Motor neuron (in vitro differentiated cells): ENCODE results near the gene XPO4. TPM values are rescaled to one million over a fixed set of nuclear protein-coding genes. Genes with fewer than 3 reads are reported as not detected.

Source experiments
- ATAC-seq, 8 experiments: fragments of 200-7000 bp; cut with Tn5 transposase; replicated peaks in 6 of 8; 2 replicates each; pipeline ENCODE4 v1.8.0; 2021; ENCODE audit warnings: mild to moderate bottlenecking in 8 of 8, moderate library complexity in 8 of 8
- H3K27ac ChIP-seq, 2 donors: fragments of 250-450 bp; sonication (Bioruptor Pico); 2 replicates each; pipeline ENCODE4 v1.9.0; 2021; ENCODE audit warnings: antibody characterized with exemption in 2 of 2, mild to moderate bottlenecking in 2 of 2, moderate library complexity in 1 of 2
- H3K4me1 ChIP-seq, 2 donors: fragments of 250-450 bp; sonication (Bioruptor Pico); replicated peaks in 1 of 2; 2 replicates each; pipeline ENCODE4 v1.6.1; 2021; ENCODE audit warnings: antibody characterized with exemption in 2 of 2, mild to moderate bottlenecking in 2 of 2, moderate library complexity in 1 of 2
- H3K4me3 ChIP-seq, 5 donors: fragments of 250-450 bp; sonication (Bioruptor Pico); 2 replicates each; pipeline ENCODE4 v1.9.0; 2021; ENCODE audit warnings: antibody characterized with exemption in 5 of 5, mild to moderate bottlenecking in 5 of 5, moderate library complexity in 4 of 5
- WGBS, 10 experiments: fragments of 450-650 bp; shearing (Covaris generic); methylation state at CpG; one replicate each; pipeline ENCODE4 v1.0.0; 2022; 5-methylcytosine and 5-hydroxymethylcytosine counted together
- in situ Hi-C, 9 experiments: fragments of 400-800 bp; cut with MboI; loops; one replicate each; pipeline ENCODE4 v1.15.0; 2021; ENCODE audit warnings: low sequenced_read_pairs in 9 of 9, low pct_unique_long_range_greater_than_20kb in 2 of 9; ENCODE audit not compliant: unreplicated experiment in 9 of 9
- total RNA-seq, 8 experiments: library from RNA; unstranded; fragments of 300-600 nt; gene quantifications; 2 replicates each; pipeline versions ENCODE4 v1.2.3 to v1.2.4, GENCODE V29; 2022

The XPO4 gene
- total RNA-seq, 8 experiments from 2014 or later = 11.4 to 32.2 (median 15.3) TPM

DNA sequence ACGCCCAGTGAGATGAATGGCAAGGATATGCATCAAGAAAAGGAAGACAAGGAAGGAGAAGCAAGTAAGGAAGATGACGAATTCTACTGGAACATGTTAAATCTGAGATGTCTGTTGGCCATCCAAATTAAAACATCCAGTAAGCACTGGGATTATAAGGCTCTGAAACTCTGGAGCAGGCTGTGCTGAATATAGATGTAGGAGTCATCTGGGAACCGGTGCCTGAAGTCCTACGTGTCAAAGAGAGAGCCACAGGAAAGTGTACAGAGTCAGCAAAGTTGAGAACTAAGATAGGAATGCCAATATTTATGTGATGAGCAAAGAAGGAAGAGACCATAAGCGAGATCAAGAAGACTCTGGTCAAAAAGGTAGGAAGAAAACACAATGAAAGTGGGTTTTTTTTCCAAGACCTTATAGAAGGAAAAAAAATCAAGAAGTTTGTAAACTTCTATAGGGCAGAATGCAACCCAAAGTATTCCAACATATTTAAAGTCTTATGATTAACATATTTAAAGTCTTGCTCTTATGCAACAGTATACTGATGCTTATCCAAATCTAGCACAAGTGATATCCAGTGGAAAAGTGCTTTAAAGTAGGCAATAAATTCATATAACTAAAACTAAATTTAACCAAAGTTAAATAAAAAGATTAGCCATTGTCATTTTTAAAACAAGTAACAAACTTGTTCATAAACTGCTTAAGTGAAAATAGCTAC lies 77.6 kb downstream of the XPO4 start:
- no peaks in the 10 kb centered on the region for H3K4me1 ChIP-seq
- WGBS, 10 experiments = 31 to 100% (median 84%) methylated on average over 2 to 5 of the region's 5 CpGs; no CpG with 5 or more reads in 2 of the 10 experiments
- peak in 3 of 8 experiments; percentile 50 to 74 (median 73) for ATAC-seq
- no peak overlapping the region for H3K27ac ChIP-seq
- in situ Hi-C loops = loop anchor here in 1 of 9 experiments (25.0 kb wide), 1 partner anchor 113 kb away; the partner anchor contains the start of gene IL17D
- H3K4me3 ChIP-seq = no peak overlapping the region

DNA sequence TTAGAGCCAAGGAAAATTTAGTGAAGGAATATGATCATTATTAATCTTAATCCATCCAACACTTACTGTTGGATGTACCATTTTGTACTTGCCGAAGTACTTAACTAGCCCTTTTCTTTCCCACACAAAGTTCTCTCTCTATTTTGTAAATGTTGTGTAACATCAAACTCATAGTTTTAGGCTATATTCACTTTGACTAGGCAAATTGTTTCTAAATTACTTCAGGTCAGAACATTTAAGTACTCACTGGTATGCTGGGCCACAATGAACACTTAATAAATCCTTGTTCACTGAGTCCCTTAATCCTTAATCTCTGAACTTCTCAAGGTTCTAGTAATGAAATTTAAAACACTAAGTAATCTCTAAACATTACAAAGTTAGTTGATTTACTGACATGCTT lies 79.5 kb downstream of the XPO4 start:
- in situ Hi-C loops = no loop called here
- ATAC-seq = no peak
- H3K4me1 ChIP-seq = no peaks in the 10 kb centered on the region
- no peak overlapping the region for H3K27ac ChIP-seq
- 100% methylated on average over 1 of the region's 1 CpG; no CpG with 5 or more reads in 2 of the 10 experiments for WGBS, 10 experiments
- no peak overlapping the region for H3K4me3 ChIP-seq

DNA sequence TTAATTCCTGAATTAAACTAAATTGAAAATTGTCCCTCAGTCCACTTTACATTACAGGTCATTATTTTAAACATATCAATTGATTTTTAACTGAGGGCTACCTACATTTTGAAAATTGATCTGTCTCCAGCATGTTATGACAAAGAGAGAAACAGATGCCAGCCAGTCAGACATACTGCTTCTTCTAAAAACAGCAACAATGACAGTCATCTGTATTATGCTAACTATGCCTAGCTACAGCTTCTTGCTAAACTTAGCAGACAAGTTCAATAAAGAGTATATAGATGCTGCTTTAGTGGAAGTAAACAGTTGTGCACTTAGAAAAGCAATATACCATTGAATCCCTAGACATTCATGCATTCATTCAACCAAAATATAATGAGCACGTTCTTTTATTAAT lies 80.1 kb downstream of the XPO4 start:
- 40 to 100% (median 100%) methylated on average over 1 of the region's 1 CpG; no CpG with 5 or more reads in 2 of the 10 experiments for WGBS, 10 experiments
- no peak for ATAC-seq
- H3K4me1 ChIP-seq = no peaks in the 10 kb centered on the region
- no peak overlapping the region for H3K4me3 ChIP-seq
- H3K27ac ChIP-seq = no peak overlapping the region
- in situ Hi-C loops = no loop called here

DNA sequence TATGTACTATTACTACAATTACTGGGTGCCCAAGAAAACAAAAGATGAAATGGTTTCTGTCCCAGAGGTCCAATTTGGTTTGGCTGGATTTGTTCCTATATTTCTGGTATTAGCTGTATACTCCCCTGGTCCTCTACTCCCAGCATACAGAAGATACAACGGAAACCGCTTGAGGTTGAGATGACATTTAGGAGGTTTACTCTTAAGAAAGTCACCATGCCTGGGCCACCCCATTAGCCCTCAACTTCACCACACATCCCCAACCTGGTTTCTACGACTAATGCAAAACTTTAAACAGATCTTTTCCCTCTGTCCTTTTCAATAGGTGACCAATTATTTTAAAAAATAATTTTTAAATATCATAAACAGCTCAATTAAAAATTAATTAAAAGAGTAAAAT lies 82.8 kb downstream of the XPO4 start:
- H3K27ac ChIP-seq = no peak overlapping the region
- 94 to 100% (median 100%) methylated on average over 1 to 3 of the region's 3 CpGs for WGBS, 10 experiments
- no peak for ATAC-seq
- in situ Hi-C loops = no loop called here
- H3K4me3 ChIP-seq = no peak overlapping the region
- no peaks in the 10 kb centered on the region for H3K4me1 ChIP-seq

DNA sequence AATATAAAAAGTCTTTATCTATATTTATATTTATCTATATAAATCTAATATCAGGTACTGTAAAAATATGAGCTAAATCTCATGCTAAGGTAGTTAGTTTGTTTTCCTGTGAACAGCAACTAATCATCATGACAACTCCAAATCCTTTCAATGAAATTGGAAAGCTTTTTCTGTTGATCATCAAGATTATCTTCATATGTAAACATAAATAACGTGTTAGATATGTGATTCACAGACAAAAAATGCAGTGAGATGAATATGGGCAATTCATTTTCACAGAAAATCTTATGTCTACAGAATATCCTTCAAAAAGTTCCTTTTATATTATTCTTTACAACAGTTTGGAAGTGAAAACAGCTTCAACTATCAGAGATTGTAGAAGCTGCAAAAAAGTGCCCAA lies 87.1 kb downstream of the XPO4 start:
- ATAC-seq = no peak
- Histone ChIP-seq H3K27ac (no peak overlapping the region), H3K4me3 (no peak overlapping the region), H3K4me1 (no peaks in the 10 kb centered on the region)
- 0 to 100% (median 56%) methylated on average over 1 of the region's 1 CpG; no CpG with 5 or more reads in 2 of the 10 experiments for WGBS, 10 experiments
- in situ Hi-C loops = no loop called here

DNA sequence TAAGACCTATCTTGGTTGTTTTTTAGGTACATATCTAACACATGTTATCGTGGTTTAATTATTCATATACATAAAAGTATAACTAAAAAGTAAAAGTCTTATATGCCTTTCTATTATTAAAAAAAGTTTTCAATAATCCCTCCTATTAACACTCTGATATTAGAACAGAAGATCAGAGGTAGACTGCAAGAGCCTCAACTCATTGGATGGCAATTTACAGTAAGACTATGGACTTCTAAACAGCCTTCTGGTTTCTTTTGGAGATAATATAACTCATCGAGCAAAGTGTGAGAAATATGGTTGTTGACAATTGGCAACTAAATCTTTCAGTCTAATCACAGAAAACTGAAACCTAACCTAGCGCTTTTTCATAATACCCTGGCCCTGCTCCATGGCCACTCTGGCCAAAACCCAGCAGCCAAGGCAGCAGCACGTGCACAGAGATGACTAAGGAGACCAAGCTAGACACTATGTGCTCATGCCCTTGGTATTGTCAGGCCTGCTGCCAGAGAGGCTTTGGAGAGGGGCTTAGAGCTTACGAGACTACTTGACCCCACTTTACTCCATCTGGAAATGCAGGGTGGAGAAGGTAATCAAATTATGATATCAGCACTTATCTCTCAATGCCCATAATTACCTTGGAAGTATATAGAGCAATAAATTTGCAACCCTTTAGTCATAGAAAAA lies 88.2 kb downstream of the XPO4 start:
- no peak overlapping the region for H3K4me3 ChIP-seq
- H3K27ac ChIP-seq = no peak overlapping the region
- 0 to 100% (median 75%) methylated on average over 1 to 4 of the region's 5 CpGs for WGBS, 10 experiments
- no peaks in the 10 kb centered on the region for H3K4me1 ChIP-seq
- in situ Hi-C loops = no loop called here
- peak in 5 of 8 experiments; percentile 22 to 90 (median 74) for ATAC-seq

DNA sequence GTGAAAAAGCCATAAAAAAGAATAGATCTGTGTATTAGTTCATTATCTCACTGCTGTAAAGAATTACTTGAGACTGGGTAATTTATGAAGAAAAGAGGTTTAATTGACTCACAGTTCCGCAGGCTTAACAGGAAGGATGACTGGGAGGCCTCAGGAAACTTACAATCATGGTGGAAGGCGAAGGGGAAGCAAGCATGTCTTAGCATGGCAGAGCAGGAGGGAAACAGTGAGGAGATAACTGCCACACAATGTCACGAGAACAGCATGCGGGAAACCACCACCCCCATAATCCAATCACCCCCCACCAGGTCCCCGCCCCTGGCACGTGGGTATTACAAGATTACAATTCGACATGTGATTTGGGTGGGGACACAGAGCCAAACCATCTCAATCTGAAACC lies 89.7 kb downstream of the XPO4 start:
- Histone ChIP-seq H3K4me1 (no peaks in the 10 kb centered on the region), H3K27ac (no peak overlapping the region), H3K4me3 (no peak overlapping the region)
- no peak for ATAC-seq
- 20 to 100% (median 94%) methylated on average over 1 to 6 of the region's 7 CpGs; no CpG with 5 or more reads in 1 of the 10 experiments for WGBS, 10 experiments
- in situ Hi-C loops = no loop called here

DNA sequence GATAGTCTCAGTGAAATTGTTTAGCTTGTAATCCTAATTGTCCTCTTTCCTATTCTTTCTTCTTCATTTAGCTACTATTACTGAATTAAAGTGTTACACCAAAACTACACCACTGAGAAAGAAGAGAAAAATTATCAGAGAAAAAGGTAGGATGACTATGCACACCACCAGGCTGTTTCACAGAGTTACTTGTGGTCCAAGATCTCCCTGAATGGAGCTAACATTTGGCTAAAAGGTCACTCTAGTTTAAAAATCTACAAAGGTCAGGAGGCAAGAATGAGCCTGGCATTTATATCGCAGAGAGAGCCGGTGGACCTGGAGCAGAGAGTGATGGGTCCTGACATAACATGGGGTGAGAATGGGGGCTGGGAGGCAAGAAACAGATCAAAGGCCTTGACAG lies 91.7 kb downstream of the XPO4 start:
- in situ Hi-C loops = no loop called here
- WGBS, 10 experiments = 63 to 100% (median 97%) methylated on average over 1 to 2 of the region's 2 CpGs; no CpG with 5 or more reads in 4 of the 10 experiments
- no peak overlapping the region for H3K4me3 ChIP-seq
- no peak overlapping the region for H3K27ac ChIP-seq
- H3K4me1 ChIP-seq = no peaks in the 10 kb centered on the region
- no peak for ATAC-seq

DNA sequence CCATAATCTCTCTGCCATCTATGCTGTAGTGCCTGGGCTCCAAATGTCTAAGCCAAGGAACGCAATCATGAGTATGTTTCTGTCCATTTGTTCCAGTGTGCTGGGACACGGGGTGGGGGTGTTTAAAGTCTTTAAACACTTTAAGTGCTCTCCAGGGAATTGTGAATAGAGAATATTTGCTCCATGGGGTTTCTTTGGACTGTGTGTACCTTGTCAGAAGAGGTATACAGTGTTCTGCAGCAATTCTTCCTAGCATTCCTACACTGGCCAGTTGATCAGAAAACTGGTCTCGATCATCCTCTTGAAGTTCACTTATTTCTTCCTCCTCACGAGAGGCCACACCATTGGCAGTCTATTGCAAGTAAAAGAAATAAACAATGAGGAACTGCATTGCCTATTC lies 93.7 kb downstream of the XPO4 start:
- ATAC-seq = no peak
- in situ Hi-C loops = no loop called here
- Histone ChIP-seq H3K4me1 (no peaks in the 10 kb centered on the region), H3K27ac (no peak overlapping the region), H3K4me3 (no peak overlapping the region)
- WGBS, 10 experiments = 90 to 100% (median 97%) methylated on average over 1 to 4 of the region's 4 CpGs; no CpG with 5 or more reads in 1 of the 10 experiments

DNA sequence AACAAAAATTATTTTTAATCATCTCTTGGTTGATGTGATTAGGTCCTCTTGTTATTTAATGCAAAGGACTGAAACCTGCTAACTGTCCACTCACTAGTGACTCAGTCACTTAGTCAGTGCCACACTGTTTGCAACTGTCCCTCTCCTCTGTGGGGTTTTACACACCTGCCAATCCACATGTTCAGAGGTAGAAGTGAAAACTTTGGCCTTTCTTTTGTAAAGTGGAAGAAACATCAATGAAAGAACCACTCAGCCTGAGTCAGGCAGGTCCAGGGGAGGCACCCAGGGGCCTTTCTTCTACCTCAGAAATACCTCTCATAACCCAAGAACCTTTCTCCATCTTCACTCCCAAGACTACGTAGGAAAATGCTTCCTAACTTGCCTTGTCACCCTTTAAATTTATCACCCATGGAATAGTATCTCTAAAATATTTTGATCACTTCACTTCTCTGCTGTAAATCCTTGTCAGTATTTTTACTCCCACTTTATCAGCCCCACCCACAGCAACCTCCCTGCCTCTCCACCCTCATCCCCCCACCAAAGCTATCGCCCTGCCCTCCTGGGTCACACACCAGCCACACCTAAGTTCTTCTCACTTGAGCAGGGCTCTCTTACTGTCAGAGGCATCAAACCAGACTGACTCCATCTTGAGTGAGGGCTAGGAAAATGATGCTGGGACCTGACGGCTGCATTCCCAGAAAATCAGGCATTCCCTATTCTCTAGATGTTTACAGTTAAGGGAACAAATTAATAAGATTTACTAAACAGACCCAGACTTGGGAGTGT lies 99.2 kb downstream of the XPO4 start:
- in situ Hi-C loops = no loop called here
- Histone ChIP-seq H3K27ac (no peak overlapping the region), H3K4me1 (no peaks in the 10 kb centered on the region), H3K4me3 (no peak overlapping the region)
- ATAC-seq = peak in 2 of 8 experiments; percentile 38 to 88
- 100% methylated on average over 1 of the region's 3 CpGs; no CpG with 5 or more reads in 6 of the 10 experiments for WGBS, 10 experiments

DNA sequence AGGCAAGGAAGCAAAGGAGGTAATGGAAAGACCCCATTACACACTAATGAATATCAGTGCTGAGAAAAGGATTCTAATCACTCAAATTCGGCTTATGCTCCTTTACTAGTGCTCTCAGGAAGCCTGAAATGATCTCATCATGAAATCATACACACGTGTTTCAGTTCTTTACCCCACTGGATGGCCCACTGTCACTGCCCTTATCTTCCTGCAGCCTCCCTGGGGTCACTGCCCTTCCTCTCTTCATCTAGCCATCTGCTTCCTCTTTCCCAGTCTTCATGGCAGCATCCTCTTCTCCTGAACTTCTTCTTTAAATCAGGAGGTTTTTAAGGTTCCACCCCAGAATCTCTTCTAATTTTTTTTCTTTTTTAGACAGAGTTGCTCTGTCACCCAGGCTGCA lies 100.8 kb downstream of the XPO4 start:
- WGBS, 10 experiments = 42 to 100% (median 84%) methylated on average over 2 of the region's 2 CpGs; no CpG with 5 or more reads in 5 of the 10 experiments
- ATAC-seq = no peak
- no peak overlapping the region for H3K4me3 ChIP-seq
- no peaks in the 10 kb centered on the region for H3K4me1 ChIP-seq
- in situ Hi-C loops = no loop called here
- H3K27ac ChIP-seq = no peak overlapping the region

DNA sequence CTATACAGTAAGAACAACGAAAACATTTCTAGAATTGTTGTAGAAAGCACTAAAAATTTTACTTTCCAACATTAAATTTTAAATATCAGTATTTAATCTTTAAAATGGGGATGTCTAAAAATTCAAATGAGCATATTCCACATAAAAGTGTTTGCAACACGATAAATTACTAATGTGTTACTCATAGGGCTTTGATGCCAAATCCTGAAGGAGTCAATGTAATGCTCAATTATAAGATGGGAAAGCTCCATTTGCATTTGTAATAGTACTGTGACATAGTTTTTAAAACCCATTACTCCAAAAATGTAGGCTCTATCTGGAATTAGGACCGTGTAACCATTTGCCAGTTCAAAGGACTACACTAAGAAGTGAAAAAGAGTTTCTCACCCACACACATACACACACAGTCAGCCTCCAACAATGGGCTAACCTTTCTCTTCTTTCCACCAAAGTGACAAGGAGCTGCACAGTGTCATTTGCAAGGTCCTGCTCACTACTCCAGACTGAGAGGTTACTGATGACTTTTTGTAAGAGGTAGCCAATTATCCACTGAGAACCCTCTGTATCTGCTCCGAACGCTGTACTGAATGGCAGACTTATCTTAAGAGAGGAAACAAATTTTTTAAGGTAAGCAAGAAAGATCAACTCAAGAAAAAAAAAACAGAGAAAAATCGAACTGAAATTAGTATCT lies 102.7 kb downstream of the XPO4 start:
- 16 to 89% (median 79%) methylated on average over 3 to 6 of the region's 6 CpGs for WGBS, 10 experiments
- in situ Hi-C loops = no loop called here
- Histone ChIP-seq H3K27ac (no peak overlapping the region), H3K4me3 (no peak overlapping the region), H3K4me1 (no peaks in the 10 kb centered on the region)
- no peak for ATAC-seq
